ENCODE measurements around the gene C5orf15.
"Not testable (repeated sequence)": the region's sequence is repeated elsewhere in the genome, so short reads cannot be mapped to it uniquely, and the experiment has no call there.

Gene C5orf15

DNA sequence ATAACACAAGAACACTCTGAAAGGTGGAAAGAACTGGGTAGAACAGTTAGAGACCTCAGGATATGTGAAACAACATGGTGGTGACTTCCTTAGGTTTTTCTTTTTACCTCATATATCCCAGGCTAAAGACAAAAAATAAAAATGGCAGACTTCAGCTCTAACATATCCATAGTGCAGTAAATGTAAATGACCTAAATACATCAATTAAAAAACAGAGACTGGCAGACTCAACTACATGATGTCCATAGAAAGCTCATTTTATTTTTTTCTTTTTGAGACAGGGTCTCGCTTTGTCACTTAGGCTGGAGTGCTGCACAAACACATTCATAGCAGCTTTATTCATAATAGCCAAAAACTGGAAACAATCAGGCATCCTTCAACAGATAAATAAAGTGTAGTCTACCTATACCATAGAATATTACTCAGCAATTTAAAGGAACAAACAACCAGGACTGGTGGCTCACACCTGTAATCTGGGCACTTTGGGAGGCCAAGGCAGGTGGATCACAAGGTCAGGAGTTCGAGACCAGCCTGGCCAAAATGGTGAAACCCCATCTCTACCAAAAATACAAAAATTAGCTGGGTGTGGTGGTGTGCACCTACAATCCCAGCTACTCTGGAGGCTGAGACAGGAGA is 4.8 kb downstream of the C5orf15 start:
- no peak for DNase-seq (ENCODE audit: low read depth in 1 of 2, low spot score in 1 of 2)

DNA sequence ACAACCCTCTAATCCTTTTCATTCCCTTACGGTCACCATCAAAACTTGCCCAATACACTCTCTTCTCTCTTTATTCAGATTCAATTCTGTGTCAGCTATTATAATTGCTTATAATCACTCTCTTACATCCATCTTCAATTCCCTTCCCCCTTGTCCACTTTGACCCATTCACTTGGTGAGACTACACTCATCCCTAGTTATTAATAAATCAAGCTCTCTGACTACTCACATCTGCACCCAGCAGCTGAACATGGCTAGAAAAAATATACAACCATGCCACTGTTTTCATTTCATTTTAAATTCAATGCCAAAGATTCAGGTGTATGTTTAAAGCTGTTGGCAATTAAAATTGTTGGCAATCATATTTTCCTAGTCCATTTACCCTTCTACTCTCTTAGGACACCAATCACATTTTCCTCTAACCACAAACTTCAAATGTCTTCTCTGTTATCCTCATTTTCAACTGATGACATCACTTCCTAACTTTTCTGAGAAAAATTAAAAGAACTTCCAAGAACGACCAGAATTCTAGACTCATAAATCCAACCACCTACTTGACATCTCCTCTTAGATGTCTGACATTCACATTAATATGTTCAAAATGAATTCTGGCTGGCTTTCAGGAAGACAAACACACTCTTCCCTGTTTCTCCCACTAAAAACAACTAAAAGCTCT is 5.5 kb downstream of the C5orf15 start:
- DNase-seq (ENCODE audit: low read depth in 1 of 2, low spot score in 1 of 2): no peak

DNA sequence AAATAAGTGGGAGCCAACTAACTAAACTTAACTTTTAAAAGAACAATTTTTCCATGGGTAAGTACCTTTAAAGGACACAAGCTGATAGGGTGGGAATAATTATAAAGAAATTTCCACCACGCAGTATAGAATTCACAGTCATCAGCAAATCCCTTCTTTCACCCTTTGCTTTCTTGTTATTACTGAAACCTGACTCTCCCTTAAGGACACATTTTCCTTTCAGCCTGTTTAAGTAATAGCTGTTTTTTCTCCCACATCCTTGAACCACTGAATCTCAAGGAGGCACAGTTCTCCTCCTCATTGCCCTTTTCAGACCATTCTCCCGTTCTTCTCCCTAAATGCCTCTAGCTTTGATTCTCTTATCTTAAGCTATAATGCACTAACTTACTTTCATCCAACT is 6.3 kb downstream of the C5orf15 start:
- no peak for DNase-seq (ENCODE audit: low read depth in 1 of 2, low spot score in 1 of 2)

DNA sequence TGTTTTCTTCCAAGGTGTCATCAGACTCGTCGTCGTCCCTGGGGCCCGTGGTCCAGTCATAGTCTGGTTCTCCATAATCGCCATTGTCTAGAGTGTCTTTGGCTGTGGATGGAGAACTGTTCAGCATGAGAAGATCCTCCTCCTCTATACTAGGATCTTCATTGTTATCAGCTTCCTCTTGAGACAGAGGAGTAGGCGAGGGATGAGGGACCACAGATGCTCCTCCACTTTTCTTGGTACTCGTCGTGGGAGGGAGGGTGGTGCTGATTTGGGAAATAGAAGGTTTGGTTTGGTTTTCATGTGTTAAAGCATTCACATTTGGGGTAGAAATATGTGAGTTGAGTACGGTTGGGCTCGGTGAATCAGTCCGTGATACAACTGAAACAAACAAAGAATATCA is 8.8 kb downstream of the C5orf15 start:
- DNase-seq (ENCODE audit: low read depth in 1 of 2, low spot score in 1 of 2): no peak

- no peak for DNase-seq (ENCODE audit: low read depth in 1 of 2, low spot score in 1 of 2)
These were observed 10.8 kb downstream of the C5orf15 start for GRCh38 chr5:133957591-133957990.

DNA sequence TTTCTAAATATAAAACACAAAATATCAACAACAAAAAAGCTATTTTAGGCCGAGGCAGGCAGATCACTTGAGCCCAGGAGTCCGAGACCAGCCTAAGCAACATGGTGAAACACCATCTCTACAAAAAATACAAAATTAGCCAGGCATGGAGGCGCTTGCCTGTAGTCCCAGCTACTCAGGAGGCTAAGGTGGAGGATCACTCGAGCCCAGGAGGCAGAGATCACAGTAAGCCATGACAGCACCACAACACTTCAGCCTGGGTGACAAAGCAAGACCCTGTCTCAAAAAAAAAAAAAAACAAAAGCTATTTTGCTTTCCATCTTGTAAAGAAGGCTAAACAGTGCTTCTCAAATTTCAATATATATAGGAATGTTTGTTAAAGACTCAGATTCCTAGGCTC is 11.3 kb downstream of the C5orf15 start:
- no peak for DNase-seq (ENCODE audit: low read depth in 1 of 2, low spot score in 1 of 2)

DNA sequence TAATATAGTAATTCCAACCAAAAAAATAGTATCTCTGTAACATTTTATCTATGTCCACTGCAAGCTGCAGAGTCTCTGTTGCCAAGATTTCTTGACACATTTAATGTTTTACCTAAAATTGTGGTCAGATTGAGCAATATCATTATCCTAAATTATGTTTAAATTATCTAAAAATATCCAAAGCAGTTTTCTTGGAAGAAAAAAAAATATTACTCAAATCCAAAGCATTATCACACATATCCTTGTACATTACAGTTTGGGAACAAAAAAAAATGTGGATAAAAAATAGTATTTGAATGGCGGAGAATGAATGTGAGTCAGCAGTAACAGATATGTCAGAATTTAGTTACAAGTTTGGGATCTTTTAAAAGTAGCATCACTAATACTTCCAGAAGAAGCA is 12.2 kb downstream of the C5orf15 start:
- DNase-seq (ENCODE audit: low read depth in 1 of 2, low spot score in 1 of 2): not testable (repeated sequence)

DNA sequence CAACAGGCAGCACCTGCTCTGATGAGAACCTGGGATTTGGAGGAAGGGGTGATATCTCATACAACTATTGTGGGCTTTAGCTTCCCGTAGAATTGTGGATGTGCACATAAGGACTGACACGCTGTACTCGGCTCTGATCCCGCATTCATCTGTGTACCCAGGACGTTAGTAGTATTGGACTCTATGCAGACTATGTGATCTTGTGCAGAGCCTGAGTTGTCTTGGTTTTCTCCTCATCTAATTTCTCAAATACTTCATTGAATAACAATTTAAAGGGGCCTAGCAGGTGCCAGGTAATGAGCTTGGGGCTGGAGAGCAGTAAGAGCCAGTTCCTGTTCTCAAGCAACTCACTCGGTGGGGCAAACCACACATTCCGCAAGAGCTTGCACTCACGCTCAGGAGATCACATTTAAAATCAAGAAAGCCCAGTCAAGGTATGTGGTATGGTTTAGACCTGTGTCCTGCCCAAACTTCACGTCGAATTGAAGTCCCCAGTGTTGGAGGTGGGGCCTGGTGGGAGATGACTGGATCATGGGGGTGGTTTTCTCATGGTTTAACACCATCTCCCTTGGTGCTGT is 14.8 kb downstream of the C5orf15 start:
- DNase-seq (ENCODE audit: low read depth in 1 of 2, low spot score in 1 of 2): no peak

DNA sequence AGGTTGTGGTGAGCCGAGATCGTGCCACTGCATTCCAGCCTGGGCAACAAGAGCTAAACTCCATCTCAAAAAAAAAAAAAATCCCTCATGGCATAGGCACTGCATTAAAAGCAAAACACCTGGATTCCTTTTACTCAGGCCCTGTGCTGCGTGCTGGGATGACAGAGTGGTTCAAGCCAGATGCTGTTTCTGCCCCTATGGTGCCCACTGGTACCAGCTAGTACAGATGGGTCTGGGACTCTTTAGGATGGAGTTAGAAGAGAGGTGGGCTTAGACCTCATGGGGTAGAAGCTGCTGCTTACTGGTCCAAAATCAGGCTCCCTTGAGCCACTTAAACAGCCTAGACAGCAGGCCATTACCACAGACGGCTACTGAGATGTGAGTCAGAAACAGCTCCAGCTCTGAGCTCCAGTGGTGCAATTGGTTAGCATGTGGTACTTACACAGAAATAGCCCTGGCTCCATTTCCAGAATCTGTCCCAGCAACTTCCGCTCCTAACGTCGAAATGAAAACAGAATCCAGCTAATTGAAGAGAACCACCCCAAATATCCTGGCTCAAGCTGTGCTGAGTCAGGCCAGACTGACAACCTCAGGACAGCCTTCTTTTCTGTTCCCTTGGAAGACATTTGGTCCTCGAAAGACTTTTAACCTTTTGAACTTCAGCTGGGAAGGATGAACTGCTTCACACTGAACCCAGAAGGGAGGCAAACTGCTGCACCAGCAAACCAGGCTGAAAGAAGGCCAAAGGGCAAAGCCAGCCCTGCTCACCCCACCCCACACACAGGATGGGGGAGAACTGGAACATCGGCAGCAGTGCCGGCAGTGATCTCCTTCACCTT is 15.5 kb downstream of the C5orf15 start:
- DNase-seq (ENCODE audit: low read depth in 1 of 2, low spot score in 1 of 2): no peak

DNA sequence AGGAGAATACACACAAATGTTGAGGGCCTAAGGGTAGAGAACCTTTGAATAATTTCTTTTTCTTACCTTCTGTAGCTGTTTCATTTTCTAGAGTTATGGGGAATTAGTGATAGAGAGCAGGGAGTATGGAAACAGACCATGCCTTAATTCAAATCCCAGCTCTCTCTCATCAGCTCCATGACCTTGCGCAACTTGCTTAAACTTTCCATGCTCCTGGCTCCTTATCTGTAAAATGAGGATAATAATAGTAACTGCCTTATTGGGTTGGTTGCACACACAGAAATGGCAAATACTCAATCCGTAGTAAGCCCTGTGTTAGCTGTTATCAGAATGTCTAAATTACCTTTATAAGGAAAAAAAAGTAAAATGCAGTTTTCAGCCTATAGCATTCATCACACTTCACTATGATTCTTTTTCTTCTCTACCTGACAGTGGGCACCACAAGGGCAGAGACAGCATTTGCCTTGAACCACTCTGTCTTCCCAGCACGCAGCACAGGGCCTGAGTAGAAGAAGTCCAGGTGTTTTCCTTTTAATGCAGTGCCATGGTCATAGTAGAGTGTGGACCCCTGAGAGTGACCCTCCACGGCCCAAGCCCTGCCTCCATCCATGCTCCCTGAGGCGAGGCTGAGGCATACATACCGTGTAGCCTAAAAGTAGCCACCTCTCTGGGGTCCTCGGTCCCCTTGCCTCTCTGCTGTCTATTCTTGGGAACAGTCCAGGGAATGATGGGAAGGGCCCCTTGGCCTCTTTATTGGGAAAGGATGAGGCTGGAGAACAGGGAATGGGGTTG is 17.4 kb downstream of the C5orf15 start:
- DNase-seq (ENCODE audit: low read depth in 1 of 2, low spot score in 1 of 2): no peak

DNA sequence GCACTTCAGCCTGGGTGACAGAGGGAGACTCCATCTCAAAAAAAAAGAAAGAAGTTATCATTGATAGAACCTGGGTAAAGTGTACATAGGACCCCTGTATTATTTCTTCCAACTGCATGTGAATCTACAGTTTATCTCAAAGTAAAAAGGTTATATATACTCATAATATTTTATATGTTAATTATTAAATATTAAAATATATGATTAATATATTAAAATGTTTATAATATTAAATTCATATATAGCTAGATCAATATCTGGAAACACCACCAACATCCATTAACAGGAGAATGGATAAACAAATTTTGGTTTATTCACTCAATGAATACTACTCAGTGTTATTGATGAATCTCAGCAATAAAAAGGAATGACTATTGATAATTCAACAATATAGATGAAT is 19.7 kb downstream of the C5orf15 start:
- no peak for DNase-seq (ENCODE audit: low read depth in 1 of 2, low spot score in 1 of 2)

DNA sequence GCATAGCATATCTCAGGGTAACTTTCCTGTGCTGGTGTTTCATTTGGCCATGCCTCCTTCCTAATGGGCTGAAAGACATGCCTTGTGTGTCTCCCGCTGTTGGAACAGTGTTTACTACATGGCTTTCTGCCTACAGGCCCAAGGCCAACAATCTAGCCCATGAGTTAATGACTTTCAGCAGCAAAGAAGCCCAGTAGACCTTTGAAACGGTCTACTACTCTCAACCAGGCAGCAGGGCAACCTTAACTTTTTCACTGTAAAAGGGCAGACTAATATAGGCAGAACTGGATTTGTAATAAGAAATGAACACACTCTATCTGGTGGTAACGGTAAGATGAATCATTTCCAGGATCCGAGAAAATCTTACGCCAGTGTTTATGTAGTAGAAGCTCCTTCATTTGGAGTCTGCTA is 21.0 kb downstream of the C5orf15 start:
- DNase-seq (ENCODE audit: low read depth in 1 of 2, low spot score in 1 of 2): no peak

DNA sequence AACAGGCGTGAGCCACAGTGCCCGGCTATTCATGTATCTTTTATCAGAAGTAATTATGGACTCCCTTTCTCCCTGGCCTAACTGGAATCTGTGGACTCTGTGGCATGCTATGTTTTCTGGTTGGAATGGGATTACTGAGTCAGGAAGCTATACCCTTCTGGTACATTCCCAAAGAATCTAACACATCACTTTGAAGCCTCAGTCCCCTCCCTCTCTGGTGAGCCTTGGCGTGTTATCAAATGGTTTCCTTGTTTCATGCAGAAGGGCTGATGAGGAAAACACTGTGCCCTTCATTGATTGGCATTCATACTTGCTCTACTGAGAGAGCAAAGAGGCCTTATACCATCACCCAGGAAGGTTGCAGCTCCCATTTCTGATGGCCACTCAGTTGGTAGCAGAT is 22.9 kb downstream of the C5orf15 start:
- DNase-seq (ENCODE audit: low read depth in 1 of 2, low spot score in 1 of 2): no peak

- DNase-seq (ENCODE audit: low read depth in 1 of 2, low spot score in 1 of 2): peak in 1 of 2 donors; percentile 16
These were observed 23.9 kb downstream of the C5orf15 start for GRCh38 chr5:133944263-133945185.

DNA sequence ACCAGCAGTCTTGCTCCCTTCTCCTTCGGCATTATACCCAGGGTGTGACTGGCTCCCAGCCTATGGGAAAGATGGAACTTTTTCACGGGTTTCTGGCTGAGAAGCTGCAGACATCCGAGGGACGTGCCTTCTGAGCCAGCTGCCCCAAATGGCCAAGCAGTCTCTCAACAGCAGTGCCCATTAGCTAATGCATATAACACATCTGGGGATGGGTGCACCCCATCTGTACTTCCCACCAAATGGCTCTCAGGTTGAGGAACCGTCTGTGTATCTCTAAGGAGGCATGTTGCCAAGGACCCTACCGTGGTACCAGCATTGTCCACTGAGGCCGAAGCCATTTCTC is 25.0 kb downstream of the C5orf15 start:
- no peak for DNase-seq (ENCODE audit: low read depth in 1 of 2, low spot score in 1 of 2)

DNA sequence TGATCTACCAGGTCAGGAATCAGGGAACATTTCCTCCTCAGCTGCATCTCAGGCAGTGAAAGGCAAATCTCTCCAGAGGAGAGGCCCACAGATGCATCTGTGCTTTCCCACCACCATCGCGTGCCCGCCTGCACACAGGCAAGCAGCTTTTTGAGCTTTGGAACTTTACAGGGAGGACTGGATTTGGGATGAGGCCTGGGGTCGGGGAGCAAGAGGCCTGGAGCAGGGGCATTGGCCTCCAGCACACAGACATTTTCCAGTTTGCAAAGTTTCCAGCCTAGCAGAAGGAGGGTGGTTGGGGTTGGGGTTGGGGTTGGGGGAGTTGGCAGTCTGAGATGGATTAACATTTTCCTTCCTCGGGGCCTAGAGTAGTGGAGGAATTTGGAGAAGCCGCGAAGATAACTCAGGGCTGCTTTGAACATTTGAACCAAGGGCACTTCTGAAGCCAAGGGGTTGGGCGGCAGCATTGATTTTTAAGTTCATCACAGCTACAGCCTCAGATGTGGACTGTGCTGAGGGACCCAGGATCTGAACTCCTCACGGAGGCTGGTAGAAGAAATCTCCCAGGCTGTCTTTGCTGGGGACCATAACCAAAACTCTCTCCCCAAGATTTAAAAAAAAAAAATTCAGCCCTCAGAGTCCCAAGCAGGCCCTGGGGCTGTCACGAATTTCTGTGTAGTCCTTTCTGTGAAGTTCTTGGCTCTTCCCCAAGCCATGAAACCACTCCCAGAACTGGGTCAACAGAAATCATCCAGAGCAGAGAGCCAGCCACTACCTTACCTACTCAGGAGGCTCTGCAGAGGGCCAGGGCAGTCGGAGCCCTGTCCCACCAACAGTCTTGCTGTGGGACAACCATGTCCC is 25.6 kb downstream of the C5orf15 start:
- DNase-seq (ENCODE audit: low read depth in 1 of 2, low spot score in 1 of 2): no peak

GRCh38 chr5:133941456-133942196 is 26.8 kb downstream of the C5orf15 start:
- no peak for DNase-seq (ENCODE audit: low read depth in 1 of 2, low spot score in 1 of 2)

DNA sequence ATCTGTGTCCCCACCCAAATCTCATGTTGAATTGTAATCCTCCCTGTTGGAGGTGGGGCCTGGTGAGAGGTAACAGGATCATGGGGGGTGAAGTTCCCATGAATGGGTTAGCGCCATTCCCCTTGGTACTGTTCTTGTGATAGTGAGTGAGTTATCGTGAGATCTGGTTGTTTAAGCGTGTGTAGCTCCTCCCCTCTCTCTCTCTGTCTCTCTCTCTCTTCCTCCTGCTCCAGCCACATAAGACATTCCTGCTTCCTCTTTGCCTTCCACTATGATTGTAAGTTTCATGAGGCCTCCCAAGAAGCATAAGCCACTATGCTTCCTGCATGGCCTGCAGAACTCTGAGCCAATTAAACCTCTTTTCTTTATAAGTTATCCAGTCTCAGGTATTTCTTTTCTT is 28.8 kb downstream of the C5orf15 start:
- DNase-seq (ENCODE audit: low read depth in 1 of 2, low spot score in 1 of 2): no peak

Measured in stimulated activated CD4-positive, alpha-beta T cell treated with anti-CD3 and anti-CD28 coated beads, Interleukin-15, amount 100 ng/mL, for 1 hour (primary cell).